EL (cell line): ENCODE data around the gene ARHGEF28.

Experiments
- DNase-seq: peaks from one replicate; pipeline ENCODE4 v3.0.0-alpha.2; 2016

Gene ARHGEF28

DNA sequence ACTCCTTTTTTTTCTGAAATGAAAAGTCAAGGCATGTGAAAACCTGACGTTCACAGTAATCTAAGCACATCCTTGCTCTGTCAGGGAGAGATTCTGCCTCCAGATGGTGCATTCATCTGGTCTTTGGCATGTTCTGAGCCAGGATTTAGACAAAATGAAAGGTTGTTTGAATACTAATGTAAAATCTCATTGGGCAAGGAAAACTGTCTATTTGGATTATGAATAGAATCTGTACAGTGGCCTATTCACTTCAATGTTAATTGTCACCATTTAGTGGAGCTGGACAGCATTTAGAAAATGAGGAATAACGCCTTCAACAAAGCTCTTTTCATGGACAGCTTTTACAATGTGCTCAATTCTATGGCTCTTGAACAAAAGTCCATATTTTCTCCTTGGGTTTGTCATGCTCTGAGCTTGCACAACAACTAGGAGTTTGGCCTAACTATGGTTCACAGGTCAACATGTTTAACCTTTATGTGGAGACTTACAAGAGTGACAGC lies 28.9 kb downstream of the ARHGEF28 start:
- DNase-seq, result no peak

DNA sequence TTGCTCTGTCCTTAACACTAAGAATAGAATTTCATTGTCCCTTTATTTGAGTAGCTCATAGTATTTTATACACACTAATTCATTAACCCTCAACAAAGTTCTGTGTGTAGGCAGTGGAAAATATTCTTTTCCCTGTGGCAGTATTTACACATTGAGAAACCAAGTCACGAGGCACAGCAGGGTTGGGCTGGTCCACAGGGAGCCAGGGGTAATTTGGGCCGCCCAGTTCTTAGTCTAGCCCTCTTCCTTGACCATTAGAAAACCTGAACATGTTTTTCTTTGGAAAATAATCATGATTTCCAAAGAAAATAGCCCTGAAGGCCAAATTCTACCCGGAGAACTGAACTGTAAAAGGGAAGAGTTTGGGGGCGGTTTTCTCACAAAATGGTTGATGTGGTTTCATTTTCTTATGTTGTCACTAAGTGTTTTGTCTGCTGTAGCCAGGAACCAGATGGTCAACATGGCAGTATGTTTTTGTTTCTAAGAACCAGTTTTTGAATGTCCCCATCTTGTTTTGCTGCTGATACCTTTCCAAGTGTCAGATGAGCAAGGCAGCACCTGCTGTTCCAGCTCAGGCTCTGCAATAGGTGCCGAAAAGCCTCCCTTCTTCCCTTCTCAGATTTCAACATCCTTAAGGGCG lies 29.6 kb downstream of the ARHGEF28 start:
- DNase-seq, result no peak

DNA sequence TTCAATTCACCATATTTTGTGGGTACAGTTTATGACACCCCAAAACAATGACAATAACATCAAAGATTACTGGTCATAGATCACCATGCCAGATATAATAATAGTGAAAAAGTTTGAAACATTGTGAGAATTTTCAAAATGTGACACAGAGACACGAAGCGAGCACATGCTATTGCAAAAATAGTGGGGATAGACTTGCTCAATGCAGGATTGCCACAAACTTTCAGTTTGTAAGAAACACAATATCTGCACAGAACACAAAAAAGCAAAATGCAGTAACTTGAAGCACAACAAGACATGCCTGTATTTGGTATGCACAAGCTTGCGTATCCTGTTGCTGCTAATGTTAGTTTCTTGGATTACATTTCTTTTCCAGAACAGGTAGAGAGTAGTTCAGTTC lies 35.8 kb downstream of the ARHGEF28 start:
- no peak for DNase-seq

DNA sequence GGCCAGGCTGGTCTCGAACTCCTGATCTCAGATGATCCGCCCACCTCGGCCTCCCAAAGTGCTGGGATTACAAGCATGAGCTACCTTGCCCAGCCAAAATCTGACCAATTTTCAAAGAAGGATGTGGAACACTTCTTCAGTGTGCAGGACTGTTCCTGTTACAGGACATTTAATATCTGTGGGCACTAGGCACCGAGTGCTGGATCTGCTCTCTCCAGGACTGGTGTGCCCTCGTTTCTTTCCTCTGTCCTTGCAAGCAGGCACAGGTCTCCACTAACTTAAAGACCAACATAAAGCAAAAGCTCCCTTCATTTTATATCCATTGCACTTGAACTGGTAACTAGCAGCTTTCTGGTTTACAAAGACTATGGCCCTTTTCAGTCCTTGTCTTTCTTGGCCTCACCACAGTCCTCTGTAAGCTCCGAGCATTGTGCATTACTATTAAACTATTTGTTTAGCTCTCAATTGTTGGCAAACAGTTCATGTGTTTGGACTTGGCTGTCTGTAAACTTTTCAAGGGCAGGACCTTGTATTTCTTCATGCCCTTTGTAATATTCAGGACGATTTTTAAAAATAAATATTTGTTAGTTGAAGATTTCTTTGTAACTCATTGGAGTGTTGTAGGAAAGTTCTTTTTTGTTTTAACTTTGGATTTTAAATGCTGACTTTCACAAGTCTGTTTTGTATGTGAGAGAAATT lies 37.3 kb downstream of the ARHGEF28 start:
- DNase-seq, result no peak

DNA sequence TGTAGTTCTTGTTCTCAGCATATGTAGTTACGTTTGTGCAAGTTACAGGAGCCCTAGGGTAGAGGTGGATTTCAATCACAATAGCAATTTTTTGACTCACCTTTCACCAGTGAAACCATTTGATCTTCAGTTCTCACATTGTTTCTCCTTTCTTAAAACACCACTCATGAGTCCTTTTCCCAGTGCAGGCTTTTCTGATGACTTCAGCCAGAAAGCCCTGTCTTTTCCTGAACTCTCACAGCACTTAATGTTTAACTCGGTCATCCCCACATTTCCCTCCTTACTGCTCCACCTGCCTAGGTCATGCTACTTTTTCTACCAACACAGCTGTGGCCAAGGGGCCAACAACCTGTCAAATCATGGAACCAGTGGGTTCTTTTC lies 37.9 kb downstream of the ARHGEF28 start:
- DNase-seq, result no peak

DNA sequence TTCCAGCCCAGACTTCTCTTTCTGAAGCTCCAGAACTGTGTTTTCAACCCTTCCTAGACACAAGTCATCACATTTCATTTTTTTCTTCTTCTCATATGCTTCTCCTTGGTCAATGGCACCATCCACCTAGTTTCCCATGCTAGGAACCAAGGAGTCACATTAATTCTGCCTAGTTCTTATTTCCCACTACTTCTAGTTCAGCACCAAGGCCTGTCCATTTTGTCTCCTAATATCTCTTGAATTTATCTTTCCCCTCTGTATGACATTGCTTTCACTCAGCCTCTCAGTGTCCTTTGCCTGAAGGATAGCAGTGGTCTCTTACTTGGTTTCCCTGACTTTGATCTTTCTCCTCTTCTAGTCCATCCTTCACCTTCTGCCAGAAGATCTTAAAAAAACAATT lies 38.8 kb downstream of the ARHGEF28 start:
- DNase-seq, result no peak

DNA sequence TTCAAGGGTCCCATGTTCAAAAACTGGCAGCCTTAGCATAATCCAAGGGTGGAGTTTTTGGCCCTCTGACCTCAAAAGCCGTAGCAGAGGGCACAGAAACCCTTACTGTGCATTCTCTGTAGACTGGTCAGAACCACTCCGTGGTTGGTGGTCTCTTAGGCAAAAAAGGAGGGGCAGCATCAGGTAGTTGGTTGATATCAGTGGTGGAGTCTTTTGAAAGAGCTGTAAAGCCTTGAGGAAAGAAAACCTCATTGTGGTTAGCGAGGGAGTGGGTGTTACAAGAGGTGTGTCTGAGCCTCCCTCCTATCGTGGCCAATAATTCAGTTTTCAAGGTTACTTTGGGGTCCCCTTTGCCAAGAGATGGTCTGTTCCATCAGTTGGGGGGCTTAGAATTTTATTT lies 40.9 kb downstream of the ARHGEF28 start:
- DNase-seq, result no peak

DNA sequence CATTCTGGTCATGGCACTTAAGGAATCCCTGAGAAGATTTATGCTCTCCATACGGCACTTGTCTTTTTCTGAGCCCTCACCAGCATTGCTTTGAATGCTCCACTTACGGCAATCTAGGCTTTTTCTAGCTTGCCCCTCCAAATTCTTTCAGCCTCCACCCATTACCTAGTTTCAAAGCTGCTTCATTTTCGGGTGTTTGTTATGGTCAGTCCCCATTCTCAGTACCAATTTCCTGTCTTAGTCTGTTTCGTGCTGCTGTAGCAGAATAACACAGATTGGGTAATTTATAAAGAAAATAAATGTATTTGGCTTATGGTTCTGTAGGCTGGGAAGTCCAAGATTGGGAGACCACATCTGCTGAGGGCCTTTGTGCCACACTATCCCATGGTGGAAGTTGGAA lies 42.0 kb downstream of the ARHGEF28 start:
- no peak for DNase-seq

DNA sequence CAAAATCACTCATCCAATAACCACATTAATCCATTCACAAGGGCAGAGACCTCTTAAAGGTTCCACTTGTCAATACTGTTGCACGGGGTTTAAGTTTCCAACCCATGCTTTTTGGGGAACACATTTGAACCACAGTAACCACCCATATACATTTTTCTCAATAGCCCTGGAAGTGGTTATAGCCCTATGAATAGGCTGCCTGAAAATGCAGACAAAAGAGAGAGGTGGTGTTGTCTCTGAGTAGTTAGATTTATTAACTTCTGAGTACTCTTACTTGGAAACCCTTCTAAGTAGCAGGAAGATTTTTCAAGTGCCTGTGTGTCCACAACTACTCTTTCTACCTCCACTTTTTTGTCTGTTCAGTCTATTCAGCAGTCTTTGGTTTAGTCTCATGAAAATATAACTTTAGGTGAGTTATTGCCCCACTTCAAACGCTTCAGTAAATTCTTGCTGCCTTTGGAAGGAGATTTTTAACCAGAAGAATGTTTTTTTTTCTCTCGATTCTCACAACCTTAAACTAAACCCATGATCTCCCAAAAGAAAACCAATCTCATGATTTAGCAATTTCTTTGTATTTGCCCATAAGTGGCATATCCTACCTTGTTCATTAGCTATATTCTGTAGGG lies 42.6 kb downstream of the ARHGEF28 start:
- DNase-seq, result no peak

DNA sequence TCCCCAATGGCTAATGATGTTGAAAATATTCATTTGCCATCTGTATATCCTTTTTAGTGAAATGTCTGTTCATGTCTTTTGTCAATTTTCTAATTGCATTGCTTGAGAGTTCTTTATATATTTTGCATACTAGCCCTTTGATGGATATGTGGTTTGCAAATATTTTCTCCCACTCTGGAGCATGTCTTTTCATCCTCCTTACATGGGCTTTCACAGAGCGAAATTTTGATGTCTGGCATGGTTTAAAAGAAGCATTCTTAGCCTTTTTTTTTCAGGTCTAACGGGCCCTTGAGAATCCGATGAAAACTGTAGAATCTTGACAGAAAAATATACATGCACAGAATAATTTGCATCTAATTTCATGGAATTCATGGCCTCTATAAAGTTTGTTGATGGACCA lies 44.7 kb downstream of the ARHGEF28 start:
- no peak for DNase-seq

DNA sequence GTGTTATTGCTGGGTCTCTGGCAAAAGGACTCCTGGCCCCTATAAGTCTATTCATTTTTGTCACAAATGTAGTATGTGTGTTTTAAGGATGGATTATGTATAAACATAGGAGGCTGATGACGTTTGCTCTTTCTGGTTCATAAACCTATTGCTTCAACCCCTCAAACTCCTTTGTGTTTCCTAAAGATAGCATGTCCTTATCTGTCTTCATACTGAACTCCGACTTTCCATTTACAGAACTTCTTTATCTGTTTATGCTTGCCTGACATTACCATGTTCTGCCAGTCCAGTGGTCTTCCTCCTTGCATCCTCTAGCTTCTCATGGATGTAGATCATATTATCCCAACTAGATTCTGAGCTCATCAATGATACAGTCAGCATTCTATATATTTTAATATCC lies 46.1 kb downstream of the ARHGEF28 start:
- no peak for DNase-seq

DNA sequence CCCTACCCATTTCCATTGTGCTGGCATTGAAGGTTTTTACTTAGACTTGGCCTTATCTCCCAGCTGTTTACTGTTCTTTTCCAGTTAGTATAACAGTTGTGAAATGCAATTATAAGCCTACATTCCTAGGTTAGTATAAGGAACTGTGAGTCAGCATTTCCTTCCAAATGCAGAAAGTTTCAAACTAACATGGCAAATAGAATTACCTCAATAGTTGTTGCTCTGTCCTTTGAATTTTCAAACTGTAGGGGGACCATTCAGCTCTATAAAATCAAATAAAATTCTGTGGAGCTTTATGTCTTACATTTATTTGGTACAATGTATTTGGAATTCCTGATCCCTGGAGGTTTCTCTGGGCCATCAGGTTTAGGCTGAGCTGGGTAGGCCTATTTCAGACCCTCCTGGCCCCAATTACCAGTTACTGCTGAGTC lies 47.2 kb downstream of the ARHGEF28 start:
- peak; percentile 70 for DNase-seq

DNA sequence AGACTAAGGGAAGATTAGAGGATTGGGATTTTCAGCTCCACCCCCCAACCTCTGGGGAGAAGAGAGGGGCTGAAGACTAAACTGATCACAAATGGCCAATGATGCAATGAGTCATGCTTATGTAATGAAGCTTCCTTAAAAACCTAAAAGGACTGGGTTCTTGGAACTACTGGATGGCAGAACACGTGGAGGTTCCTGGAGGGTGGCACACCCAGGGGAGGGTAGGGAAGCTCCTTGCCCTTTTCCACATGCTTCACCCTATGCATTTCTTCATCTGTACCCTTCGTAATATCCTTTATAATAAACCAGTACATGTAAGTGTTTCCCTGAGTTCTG lies 48.6 kb downstream of the ARHGEF28 start:
- DNase-seq, result peak; percentile 30

DNA sequence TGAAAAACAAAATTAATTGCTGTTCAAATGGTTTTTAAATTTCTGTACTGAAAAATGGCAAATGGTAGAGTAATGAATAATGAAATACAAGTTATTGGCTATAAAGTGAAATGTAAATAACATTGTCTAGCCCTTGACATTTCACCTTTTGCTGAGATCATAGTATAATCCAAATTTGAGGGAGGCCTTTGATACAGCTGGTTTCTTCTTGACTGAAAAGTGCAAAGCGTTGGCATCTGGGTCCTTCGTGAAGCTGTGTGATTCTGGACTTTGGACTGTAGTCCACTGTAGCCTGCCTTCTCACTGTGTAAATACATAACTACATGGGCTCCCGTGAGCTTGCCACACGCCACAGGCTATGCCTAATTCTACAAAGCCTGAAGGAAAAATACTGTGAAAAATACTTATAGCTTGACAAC lies 52.3 kb downstream of the ARHGEF28 start:
- no peak for DNase-seq

DNA sequence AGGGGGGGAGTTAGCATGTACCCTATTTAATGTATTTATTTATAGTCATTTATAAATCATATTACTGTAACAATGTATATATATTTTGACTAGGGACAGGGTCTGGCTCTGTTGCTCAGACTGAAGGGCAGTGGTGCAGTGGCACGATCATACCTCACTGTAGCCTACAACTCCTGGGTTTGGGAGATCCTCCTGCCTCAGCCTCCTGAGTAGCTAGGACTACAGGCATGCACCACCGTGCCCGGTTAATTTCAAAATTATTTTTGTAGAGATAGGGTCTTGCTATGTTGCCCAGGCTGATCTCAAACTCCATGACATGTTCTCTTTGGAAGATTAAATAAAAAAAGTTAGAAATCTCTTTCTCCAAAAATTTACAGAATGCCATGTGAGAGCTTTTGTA lies 52.8 kb downstream of the ARHGEF28 start:
- DNase-seq, result no peak

DNA sequence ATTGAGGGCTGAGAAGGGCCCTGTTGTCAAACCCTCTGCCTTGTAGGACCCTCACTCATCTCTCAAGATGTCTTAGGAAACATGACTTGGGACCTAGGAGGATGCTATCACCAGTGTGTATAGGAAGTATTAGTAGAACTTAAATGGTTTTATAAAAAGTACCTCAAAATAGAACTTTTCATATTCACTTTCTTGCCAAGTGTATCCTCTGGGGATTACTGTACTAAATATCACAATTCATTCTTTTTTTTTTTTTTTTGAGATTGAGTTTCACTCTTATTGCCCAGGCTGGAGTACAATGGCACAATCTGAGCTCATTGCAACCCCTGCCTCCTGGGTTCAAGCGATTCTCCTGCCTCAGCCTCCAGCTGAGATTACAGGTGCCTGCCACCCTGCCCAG lies 56.2 kb downstream of the ARHGEF28 start:
- DNase-seq, result no peak

DNA sequence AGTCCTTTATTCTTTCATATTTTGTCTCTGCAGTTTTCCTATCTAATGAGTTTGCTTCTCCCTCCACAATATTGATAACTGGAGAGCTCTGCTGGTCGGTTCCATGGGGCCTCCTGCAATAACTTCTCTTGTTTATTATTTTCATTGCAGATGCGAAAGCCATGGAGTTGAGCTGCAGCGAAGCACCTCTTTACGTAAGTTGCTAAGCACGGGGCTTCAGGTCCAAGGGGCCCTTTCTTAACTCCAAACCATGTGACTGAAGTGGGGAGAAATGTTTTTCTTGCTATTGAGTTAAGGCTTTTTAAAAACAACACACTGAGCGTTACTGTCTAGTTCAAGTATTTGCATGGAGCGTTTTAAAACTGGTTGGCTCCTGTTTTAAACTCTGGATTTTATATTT lies 58.7 kb downstream of the ARHGEF28 start:
- no peak for DNase-seq

DNA sequence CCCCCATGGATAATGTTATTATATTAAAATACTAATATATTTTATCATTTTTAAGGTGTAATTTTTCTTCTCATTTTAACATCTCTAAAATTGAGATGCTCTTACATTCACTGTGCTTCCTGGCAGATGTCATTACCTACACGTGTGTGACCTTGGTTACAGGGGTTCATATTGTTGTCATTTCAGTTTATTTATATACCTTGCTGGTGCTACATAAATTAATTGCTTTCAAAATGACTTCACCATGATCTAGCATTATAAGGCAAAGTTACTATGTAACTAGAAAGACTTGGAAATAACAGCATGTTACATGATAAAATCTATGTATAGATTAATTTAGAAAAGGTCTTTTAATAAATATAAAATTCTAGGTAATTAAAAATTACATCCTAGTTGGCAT lies 60.9 kb downstream of the ARHGEF28 start:
- DNase-seq, result no peak

DNA sequence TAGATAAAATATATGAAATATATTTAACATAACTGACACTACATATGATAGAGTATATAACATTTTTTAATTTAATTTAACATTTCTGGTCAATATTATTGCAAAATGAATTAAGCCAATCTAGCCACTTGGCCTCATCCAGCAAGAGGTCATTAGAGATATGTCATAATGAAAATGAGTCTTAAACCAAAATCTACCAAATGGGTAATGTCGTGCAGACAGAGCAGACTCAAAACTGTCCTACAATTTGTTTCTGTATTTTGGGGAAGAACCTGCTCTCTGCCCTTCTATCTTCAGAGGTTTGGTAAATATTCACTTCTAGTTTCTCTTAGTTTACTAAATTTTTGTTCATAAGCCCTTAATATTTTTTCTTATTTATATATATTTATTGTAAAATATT lies 61.4 kb downstream of the ARHGEF28 start:
- no peak for DNase-seq

DNA sequence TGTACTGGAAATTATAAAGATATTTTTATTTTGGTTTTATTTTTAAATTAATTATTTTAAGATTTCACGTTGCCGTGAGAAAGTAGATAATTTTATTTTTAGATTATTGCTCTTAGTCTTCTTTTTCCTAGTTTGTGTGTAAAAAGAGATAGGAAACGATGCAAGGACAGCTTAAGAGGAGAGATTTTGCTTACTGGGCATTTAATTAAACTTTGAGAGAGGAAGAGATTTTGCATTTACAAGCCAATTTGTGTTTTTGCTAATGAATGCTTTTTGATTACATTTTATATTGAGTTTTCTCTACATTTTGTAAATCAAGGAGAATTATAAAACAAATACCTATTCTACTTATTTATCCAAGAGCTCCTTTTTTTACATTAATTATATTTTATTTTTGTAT lies 64.0 kb downstream of the ARHGEF28 start:
- no peak for DNase-seq

DNA sequence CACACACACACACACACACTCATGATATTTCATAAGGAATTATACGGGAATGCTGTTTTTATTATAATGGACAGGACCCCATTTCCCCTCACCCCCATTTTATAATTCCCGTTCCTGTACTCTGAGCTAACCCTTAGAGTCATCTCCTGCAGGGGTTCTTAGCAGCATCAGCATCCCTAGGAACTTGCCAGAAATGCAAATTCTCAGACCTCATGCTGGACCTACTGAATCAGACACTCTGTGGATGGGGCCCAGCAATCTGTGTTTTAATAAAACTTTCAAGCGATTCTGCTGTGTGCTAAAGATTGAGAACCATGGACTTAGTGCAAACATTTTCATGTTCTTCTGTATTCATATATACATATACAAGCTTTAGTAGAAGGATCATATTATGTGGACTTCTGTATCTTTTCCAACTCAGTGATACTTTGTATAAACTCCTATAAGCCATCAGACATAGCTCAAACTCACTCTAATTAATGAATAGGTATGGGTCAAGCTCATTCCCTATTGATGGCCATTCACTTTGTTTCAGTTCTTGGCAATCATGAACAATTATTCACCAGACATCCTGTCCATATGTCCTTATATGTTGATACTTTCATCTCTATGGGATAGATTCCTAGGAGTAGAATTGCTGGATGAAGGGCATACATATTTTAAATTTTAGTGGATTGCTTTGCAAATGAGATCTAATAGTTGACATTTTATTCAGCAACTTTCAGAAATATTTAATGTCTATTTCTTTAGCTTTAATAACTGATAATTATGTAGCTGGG lies 65.5 kb downstream of the ARHGEF28 start:
- DNase-seq, result no peak

DNA sequence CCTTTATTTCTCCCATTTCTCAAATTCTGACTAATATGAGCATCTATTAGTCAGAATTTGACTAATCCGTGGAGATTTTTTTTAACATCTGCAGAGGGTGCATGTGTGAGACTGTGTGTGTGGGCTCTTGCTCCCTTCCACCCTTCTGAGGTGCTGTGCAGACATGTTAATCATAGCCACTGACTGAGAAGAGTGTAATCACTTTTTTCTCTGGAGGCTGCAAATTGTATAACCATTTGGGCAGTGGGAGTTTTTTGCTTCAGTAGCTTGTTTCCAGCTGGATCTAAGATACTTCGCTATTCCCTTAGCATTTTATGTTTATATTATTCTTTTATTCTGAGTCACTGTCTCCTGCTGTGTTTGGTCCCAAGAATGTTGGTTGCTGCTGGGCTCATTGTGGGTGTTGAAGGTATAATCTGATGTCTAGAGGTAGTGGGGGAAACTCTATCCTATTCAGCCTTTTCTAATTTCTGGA lies 66.2 kb downstream of the ARHGEF28 start:
- peak; percentile 85 for DNase-seq

DNA sequence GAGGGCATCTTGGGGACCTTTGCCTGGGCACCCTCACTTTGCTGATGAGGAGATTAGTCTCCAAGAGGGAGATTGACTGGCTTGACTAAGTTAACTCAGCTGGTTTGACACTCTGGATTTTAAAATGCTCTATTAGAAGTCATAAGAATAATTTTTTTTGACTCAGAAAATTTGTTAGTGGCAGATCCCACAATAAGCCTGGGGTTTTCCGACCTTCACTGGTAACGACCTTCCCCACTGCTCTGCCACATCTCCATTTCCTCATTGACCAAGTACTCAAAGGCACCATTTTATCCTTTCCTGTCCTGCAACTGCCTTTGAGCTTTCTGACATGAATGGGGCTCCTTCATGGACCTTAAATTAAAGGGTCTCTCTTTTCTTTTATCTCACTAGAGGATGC lies 67.0 kb downstream of the ARHGEF28 start:
- no peak for DNase-seq
